Measurements from ENCODE around the gene MORC4.

- TF ChIP-seq POLR2A (IDR thresholded peaks at IDR 0.05) (no peak), CTCF (IDR thresholded peaks at IDR 0.05) (no peak)
These were observed 14.9 kb upstream of the MORC4 start for GRCh38 chrX:107014936-107015335.

Data from uterus (tissue), 2 donors.